HG03575 (cell line): ENCODE measurements around the gene TREH.
"Not testable (repeated sequence)": the region's sequence is repeated elsewhere in the genome, so short reads cannot be mapped to it uniquely, and the experiment has no call there.

Experiments
- ATAC-seq: cut with Tn5 transposase; IDR thresholded peaks from one replicate; pipeline ENCODE4 v1.9.1; 2021; ENCODE audit not compliant: unreplicated experiment, insufficient number of reproducible peaks, low FRiP score; ENCODE audit errors: extremely low read depth

The TREH gene

GRCh38 chr11:118679483-118679882 lies at the start of gene TREH:
TSS of gene TREH (minus strand) at chr11:118679650. CDS start at chr11:118679627, 23 bp downstream.
- no peak for ATAC-seq

- ATAC-seq, result not testable (repeated sequence)
Observed at GRCh38 chr11:118728112-118728511, 48.7 kb upstream of the TREH start.

- ATAC-seq, result not testable (repeated sequence)
Observed at GRCh38 chr11:118727721-118728066, 48.2 kb upstream of the TREH start.

- not testable (repeated sequence) for ATAC-seq
Observed at GRCh38 chr11:118727001-118727720, 47.7 kb upstream of the TREH start.

- not testable (repeated sequence) for ATAC-seq
Observed at GRCh38 chr11:118721478-118722015, 42.1 kb upstream of the TREH start.

- not testable (repeated sequence) for ATAC-seq
Observed at GRCh38 chr11:118720740-118721139, 41.3 kb upstream of the TREH start.

GRCh38 chr11:118720078-118720477 lies 40.6 kb upstream of the TREH start:
- not testable (repeated sequence) for ATAC-seq

- not testable (repeated sequence) for ATAC-seq
Observed at GRCh38 chr11:118718562-118718961, 39.1 kb upstream of the TREH start.

GRCh38 chr11:118717733-118718132 lies 38.3 kb upstream of the TREH start:
- ATAC-seq, result not testable (repeated sequence)

- not testable (repeated sequence) for ATAC-seq
Observed at GRCh38 chr11:118717221-118717620, 37.8 kb upstream of the TREH start.

GRCh38 chr11:118715837-118716260 lies 36.4 kb upstream of the TREH start:
- no peak for ATAC-seq

- no peak for ATAC-seq
Observed at GRCh38 chr11:118715245-118715831, 35.9 kb upstream of the TREH start.

GRCh38 chr11:118714816-118715215 lies 35.4 kb upstream of the TREH start:
- ATAC-seq, result no peak

GRCh38 chr11:118714416-118714815 lies 35.0 kb upstream of the TREH start:
- not testable (repeated sequence) for ATAC-seq

- ATAC-seq, result no peak
Observed at GRCh38 chr11:118708296-118708695, 28.8 kb upstream of the TREH start.

- ATAC-seq, result no peak
Observed at GRCh38 chr11:118706546-118706825, 27.0 kb upstream of the TREH start.

GRCh38 chr11:118705791-118706545 lies 26.5 kb upstream of the TREH start:
- no peak for ATAC-seq

- ATAC-seq, result no peak
Observed at GRCh38 chr11:118705111-118705741, 25.8 kb upstream of the TREH start.

GRCh38 chr11:118703563-118704106 lies 24.2 kb upstream of the TREH start:
- ATAC-seq, result no peak
